Astrocyte (in vitro differentiated cells and primary cell): Measurements from ENCODE around the gene INPP4B.

Experiments used
- CTCF ChIP-seq: IDR thresholded peaks from 2 replicates; pipeline ENCODE4 v1.5.1; 2011; ENCODE audit warnings: low read depth, mild to moderate bottlenecking, inconsistent platforms, low read length, moderate library complexity; ENCODE audit not compliant: insufficient read depth
- EZH2 ChIP-seq: IDR thresholded peaks from 2 replicates; pipeline ENCODE4 v1.6.1; 2012; ENCODE audit warnings: mild to moderate bottlenecking, low read length, inconsistent platforms; ENCODE audit not compliant: insufficient read depth

GRCh38 chr4:142142366-142143054, 703.6 kb downstream of the INPP4B start:
- TF ChIP-seq CTCF (no peak), EZH2 (no peak)
